GM12878 (cell line): Measurements from ENCODE around the gene AP2B1. TPM values are rescaled to one million over a fixed set of nuclear protein-coding genes. Genes with fewer than 3 reads are reported as not detected.

Experiments used
- ATAC-seq: fragments of 200-7000 bp; cut with Tn5 transposase; 3 replicates; pipeline ENCODE4 v1.9.1; 2020; ENCODE audit warnings: mild to moderate bottlenecking, moderate library complexity
- BruUV-seq: library from RNA; stranded (reverse); fragments of 400-500 nt; replicated peaks from 2 replicates; lab custom pipeline; 2021; lab: Mats Ljungman, UMichigan
- CTCF ChIA-PET: fragments of 300-600 bp; sonication (Branson Sonifier 250); formaldehyde crosslinking; extraction: SDS; loops from one replicate; lab custom pipeline; 2021; ENCODE audit warnings: inconsistent platforms; lab: Yijun Ruan, JAX
- POLR2A ChIA-PET: fragments of 350-600 bp; formaldehyde crosslinking; extraction: SDS; loops from one replicate; lab custom pipeline; 2021; ENCODE audit warnings: inconsistent platforms; lab: Charles Lee
- RAD21 ChIA-PET: fragments of 300-600 bp; sonication (Branson Sonifier 250); formaldehyde crosslinking; loops from one replicate; lab custom pipeline; 2023; ENCODE audit warnings: antibody characterized with exemption; ENCODE audit not compliant: unreplicated experiment; lab: Charles Lee
- SMC1A ChIA-PET: fragments of 300-600 bp; sonication (Branson Sonifier 250); formaldehyde crosslinking; loops from one replicate; lab custom pipeline; 2023; ENCODE audit not compliant: unreplicated experiment, uncharacterized antibody; lab: Charles Lee
- DNase-seq: peaks from one replicate; pipeline ENCODE4 v3.0.0-alpha.2; 2011; ENCODE audit warnings: low read depth, low spot score
- FAIRE-seq: peaks from 3 replicates; lab custom pipeline; 2011; peaks lifted over from hg19 to GRCh38; lab: Jason Lieb, UNC
- H2AFZ ChIP-seq: 2 replicates; pipeline ENCODE4 v1.6.0; 2011; ENCODE audit warnings: low read depth, low read length, control low read depth; ENCODE audit not compliant: control insufficient read depth
- H3K27ac ChIP-seq: 2 replicates; pipeline ENCODE4 v1.5.1; 2011; ENCODE audit warnings: control low read depth; ENCODE audit not compliant: control insufficient read depth, insufficient read depth
- H3K27me3 ChIP-seq, 2 experiments: replicated peaks in 1 of 2; 2 replicates each; pipeline versions ENCODE4 v1.6.0 to v1.6.1; 2011; ENCODE audit warnings: low read length in 1 of 2; ENCODE audit not compliant: control insufficient read depth in 2 of 2, insufficient read depth in 2 of 2
- H3K36me3 ChIP-seq, 2 experiments: 2 replicates each; pipeline ENCODE4 v1.5.1; 2011; ENCODE audit warnings: low read length in 1 of 2; ENCODE audit not compliant: control insufficient read depth in 2 of 2, insufficient read depth in 2 of 2
- H3K4me1 ChIP-seq: 2 replicates; pipeline ENCODE4 v1.6.1; 2011; ENCODE audit warnings: mild to moderate bottlenecking, low read length, moderate library complexity, mixed read lengths; ENCODE audit not compliant: control insufficient read depth, insufficient read depth
- H3K4me2 ChIP-seq: 2 replicates; pipeline ENCODE4 v1.6.0; 2011; ENCODE audit warnings: control low read depth; ENCODE audit not compliant: control insufficient read depth, insufficient read depth
- H3K4me3 ChIP-seq: fragments of 200-600 bp; sonication (generic); 2 replicates; pipeline ENCODE4 v1.5.1; 2016
- H3K79me2 ChIP-seq: 2 replicates; pipeline ENCODE4 v1.6.0; 2011; ENCODE audit warnings: low read length; ENCODE audit not compliant: control insufficient read depth, insufficient read depth
- H3K9ac ChIP-seq: 2 replicates; pipeline ENCODE4 v1.8.0; 2011; ENCODE audit warnings: low read length, control low read depth, mixed read lengths; ENCODE audit not compliant: control insufficient read depth, insufficient read depth
- H3K9me3 ChIP-seq: replicated peaks from 3 replicates; pipeline ENCODE4 v1.5.1; 2011; ENCODE audit warnings: mild to moderate bottlenecking, low read length; ENCODE audit not compliant: control insufficient read depth, insufficient read depth
- H4K20me1 ChIP-seq: 2 replicates; pipeline ENCODE4 v1.6.0; 2011; ENCODE audit not compliant: control insufficient read depth, insufficient read depth
- BACH1 ChIP-seq: fragments of 450-650 bp; IDR thresholded peaks from 2 replicates; pipeline ENCODE4 v1.6.1; 2017; ENCODE audit warnings: mild to moderate bottlenecking, borderline replicate concordance
- BMI1 ChIP-seq: fragments of 450-650 bp; IDR thresholded peaks from 2 replicates; pipeline ENCODE4 v1.6.1; 2016; ENCODE audit warnings: mild to moderate bottlenecking, moderate library complexity, borderline replicate concordance
- CHD2 ChIP-seq: IDR thresholded peaks from 2 replicates; pipeline ENCODE4 v1.6.1; 2011; ENCODE audit warnings: low read depth, low read length, improper control_type of control experiment, borderline replicate concordance
- CREM ChIP-seq: IDR thresholded peaks from 2 replicates; pipeline ENCODE4 v1.6.1; 2014; ENCODE audit warnings: antibody characterized with exemption, low read depth
- DPF2 ChIP-seq: fragments of 450-650 bp; IDR thresholded peaks from 2 replicates; pipeline ENCODE4 v1.6.1; 2017; ENCODE audit warnings: mild to moderate bottlenecking
- HDAC2 ChIP-seq: fragments of 200-600 bp; sonication (generic); IDR thresholded peaks from 2 replicates; pipeline ENCODE4 v1.6.1; 2017
- IKZF2 ChIP-seq, 2 experiments: fragments of 450-650 bp; IDR thresholded peaks; 2 replicates each; pipeline ENCODE4 v1.6.1; 2017; ENCODE audit warnings: mild to moderate bottlenecking in 2 of 2, moderate library complexity in 2 of 2
- NBN ChIP-seq: fragments of 450-650 bp; IDR thresholded peaks from 2 replicates; pipeline ENCODE4 v1.6.1; 2016
- RB1 ChIP-seq: fragments of 450-650 bp; formaldehyde crosslinking; IDR thresholded peaks from 2 replicates; pipeline ENCODE4 v1.6.1; 2017; ENCODE audit warnings: mild to moderate bottlenecking, borderline replicate concordance
- SREBF2 ChIP-seq: IDR thresholded peaks from 2 replicates; pipeline ENCODE4 v1.6.1; 2012; ENCODE audit warnings: mild to moderate bottlenecking, low read length
- WGBS: methylation state at CpG from one replicate; pipeline ENCODE4 v1.1.6; 2016; ENCODE audit warnings: low lambda C conversion rate; ENCODE audit not compliant: insufficient replicate concordance, insufficient coverage; ENCODE audit errors: missing lambda C conversion rate; 5-methylcytosine and 5-hydroxymethylcytosine counted together
- in situ Hi-C: fragments of 300-500 bp; cut with MboI; formaldehyde crosslinking; loops from 9 replicates; pipeline ENCODE4 v1.14.3; 2018; ENCODE audit warnings: mixed read lengths
- intact Hi-C: fragments of 100-400 bp; cut with micrococcal nuclease; formaldehyde crosslinking; loops from one replicate; pipeline ENCODE4 v1.14.2; 2022; ENCODE audit not compliant: unreplicated experiment
- polyA plus RNA-seq, 11 experiments: library from polyadenylated mRNA; depleted of rRNA in 4 of 11; unstranded in 6 of 11; stranded (reverse) in 5 of 11; fragments of >200 nt; fragmentation: Nextera tagmentation in 4 of 11; fragmentation: Illumina TruSeq in 1 of 11; extraction: Ambion mirVana in 4 of 11; extraction: Trizol in 1 of 11; gene quantifications; 1 replicate in 1 of 11; 2 replicates in 10 of 11; pipeline versions ENCODE4 v1.2.1 to v1.2.3, GENCODE V29; 2011 to 2016; ENCODE audit warnings: inconsistent platforms in 2 of 11, missing spikeins in 2 of 11, low read depth in 1 of 11
- total RNA-seq, 4 experiments: library from RNA; depleted of rRNA in 3 of 4; stranded (reverse); fragments of >200 nt in 3 of 4; fragmentation: Illumina TruSeq in 1 of 4; extraction: Trizol in 1 of 4; gene quantifications; 2 replicates each; pipeline versions ENCODE4 v1.2.1 to v1.2.3, GENCODE V29; 2013 to 2021
- TF ChIP-seq, protein P1 (sequence below): fragments of 450-650 bp; IDR thresholded peaks from 2 replicates; pipeline ENCODE4 v1.6.1; 2017; ENCODE audit warnings: mild to moderate bottlenecking, moderate library complexity
- TF ChIP-seq, protein P2 (sequence below): IDR thresholded peaks from 2 replicates; pipeline ENCODE4 v1.6.1; 2012; ENCODE audit warnings: improper control_type of control experiment, low read depth, low read length; ENCODE audit not compliant: insufficient replicate concordance

Gene AP2B1
- total and polyA plus RNA-seq, 10 of the 15 experiments (the other 5 are each of a cell fraction or from before 2014, with no cell fraction given) = 18.6 to 112 (median 53.9) TPM

DNA sequence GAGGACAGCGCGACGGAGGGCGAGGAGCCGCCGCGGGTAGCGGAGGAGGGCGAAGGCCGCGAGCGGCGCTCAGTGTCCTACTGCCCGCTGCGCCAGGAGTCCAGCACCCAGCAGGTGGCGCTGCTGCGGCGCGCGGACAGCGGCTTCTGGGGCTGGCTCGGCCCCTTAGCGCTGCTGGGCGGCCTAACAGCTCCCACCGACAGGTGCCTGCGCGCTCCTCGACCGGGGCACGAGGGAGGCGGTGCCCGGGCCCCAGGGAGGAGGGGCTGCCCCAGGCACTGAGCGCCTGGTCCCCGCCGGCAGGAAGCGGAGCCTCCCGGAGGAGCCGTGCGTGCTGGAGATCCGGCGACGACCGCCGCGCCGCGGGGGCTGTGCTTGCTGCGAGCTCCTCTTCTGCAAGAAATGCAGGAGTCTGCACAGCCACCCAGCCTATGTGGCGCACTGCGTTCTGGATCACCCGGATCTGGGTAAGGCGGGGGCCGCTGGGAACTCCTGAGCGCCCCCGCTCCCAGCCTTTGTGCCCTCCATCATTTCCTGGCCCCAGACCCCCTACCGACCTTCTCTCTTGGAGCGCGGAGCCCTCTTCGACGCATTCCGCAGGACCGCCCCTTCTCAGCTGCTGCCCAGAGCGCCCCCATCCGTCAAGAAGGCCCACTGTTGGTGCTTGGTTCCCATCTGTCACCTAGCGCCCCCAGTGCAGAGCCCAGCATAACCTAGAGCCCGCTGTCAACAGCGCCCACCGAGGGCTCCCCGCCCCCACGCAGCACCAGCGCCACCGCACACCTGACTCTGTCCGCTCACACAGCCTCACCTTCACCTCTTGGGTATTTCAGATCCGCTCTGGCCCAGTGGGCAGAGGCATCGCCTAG lies 177.2 kb downstream of the AP2B1 start:
- peak overlapping the region; percentile 79 for H3K4me2 ChIP-seq
- H4K20me1 ChIP-seq = no peaks in the 10 kb centered on the region
- DNase-seq = peak; percentile 49
- H3K27ac ChIP-seq = no peak overlapping the region
- no peak overlapping the region for H3K9ac ChIP-seq
- no peaks in the 10 kb centered on the region for H3K36me3 ChIP-seq
- H3K9me3 ChIP-seq = no peaks in the 10 kb centered on the region
- FAIRE-seq = no peak
- peak overlapping the region; percentile 63; the same call in 1 of the 2 replicates for H3K4me3 ChIP-seq
- SMC1A ChIA-PET = interaction anchor here (0.8 to 3.6 kb wide), 9 partner anchors 17 to 205 kb away, joined by 3 to 33 read pairs (median 4); partner anchors contain the start of gene TAF15
- 3% methylated on average over 71 of the region's 75 CpGs for WGBS
- no peaks in the 10 kb centered on the region for H3K79me2 ChIP-seq
- ATAC-seq = peak; percentile 98
- in situ Hi-C loops (no loop called here), intact Hi-C loops (no loop called here)
- H3K27me3 ChIP-seq = peaks cover 0 to 6% of the 10 kb centered on the region in 2 experiments
- POLR2A ChIA-PET = interaction anchor here (0.6 to 2.3 kb wide), 6 partner anchors 32 to 163 kb away, joined by 3 to 24 read pairs (median 3); partner anchors contain the start of gene TAF15
- peak overlapping the region; percentile 62 for H2AFZ ChIP-seq
- RAD21 ChIA-PET = interaction anchor here (0.7 to 2.9 kb wide), 8 partner anchors 17 to 440 kb away, joined by 3 to 50 read pairs (median 4); partner anchors contain the start of gene TAF15
- BruUV-seq = no TSS peak
- CTCF ChIA-PET = interaction anchor here (0.7 to 8.3 kb wide), 51 partner anchors 9 to 719 kb away, joined by 3 to 220 read pairs (median 4); partner anchors contain the start of genes GAS2L2, RDM1, SLFN12L and TAF15
- peaks cover 5% of the 10 kb centered on the region for H3K4me1 ChIP-seq
- TF ChIP-seq CHD2 = no peak
- TF ChIP-seq SREBF2 = no peak
- 0 out of 2 replicates have a peak, but pooled peaks have one; percentile 40 for TF ChIP-seq BACH1
- TF ChIP-seq DPF2 = peak; percentile 78
- TF ChIP-seq HDAC2 = no peak
- TF ChIP-seq CREM = no peak
- TF ChIP-seq, protein P1, sequence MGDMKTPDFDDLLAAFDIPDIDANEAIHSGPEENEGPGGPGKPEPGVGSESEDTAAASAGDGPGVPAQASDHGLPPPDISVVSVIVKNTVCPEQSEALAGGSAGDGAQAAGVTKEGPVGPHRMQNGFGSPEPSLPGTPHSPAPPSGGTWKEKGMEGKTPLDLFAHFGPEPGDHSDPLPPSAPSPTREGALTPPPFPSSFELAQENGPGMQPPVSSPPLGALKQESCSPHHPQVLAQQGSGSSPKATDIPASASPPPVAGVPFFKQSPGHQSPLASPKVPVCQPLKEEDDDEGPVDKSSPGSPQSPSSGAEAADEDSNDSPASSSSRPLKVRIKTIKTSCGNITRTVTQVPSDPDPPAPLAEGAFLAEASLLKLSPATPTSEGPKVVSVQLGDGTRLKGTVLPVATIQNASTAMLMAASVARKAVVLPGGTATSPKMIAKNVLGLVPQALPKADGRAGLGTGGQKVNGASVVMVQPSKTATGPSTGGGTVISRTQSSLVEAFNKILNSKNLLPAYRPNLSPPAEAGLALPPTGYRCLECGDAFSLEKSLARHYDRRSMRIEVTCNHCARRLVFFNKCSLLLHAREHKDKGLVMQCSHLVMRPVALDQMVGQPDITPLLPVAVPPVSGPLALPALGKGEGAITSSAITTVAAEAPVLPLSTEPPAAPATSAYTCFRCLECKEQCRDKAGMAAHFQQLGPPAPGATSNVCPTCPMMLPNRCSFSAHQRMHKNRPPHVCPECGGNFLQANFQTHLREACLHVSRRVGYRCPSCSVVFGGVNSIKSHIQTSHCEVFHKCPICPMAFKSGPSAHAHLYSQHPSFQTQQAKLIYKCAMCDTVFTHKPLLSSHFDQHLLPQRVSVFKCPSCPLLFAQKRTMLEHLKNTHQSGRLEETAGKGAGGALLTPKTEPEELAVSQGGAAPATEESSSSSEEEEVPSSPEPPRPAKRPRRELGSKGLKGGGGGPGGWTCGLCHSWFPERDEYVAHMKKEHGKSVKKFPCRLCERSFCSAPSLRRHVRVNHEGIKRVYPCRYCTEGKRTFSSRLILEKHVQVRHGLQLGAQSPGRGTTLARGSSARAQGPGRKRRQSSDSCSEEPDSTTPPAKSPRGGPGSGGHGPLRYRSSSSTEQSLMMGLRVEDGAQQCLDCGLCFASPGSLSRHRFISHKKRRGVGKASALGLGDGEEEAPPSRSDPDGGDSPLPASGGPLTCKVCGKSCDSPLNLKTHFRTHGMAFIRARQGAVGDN = peak; percentile 79
- TF ChIP-seq IKZF2 (IDR thresholded peaks at IDR 0.05) = peak in 1 of 2 experiments; percentile 35; a peak in 1 of 4 replicates
- TF ChIP-seq RB1 = peak; percentile 79; the same call in 1 of the 2 replicates
- no peak for TF ChIP-seq BMI1
- TF ChIP-seq, protein P2, sequence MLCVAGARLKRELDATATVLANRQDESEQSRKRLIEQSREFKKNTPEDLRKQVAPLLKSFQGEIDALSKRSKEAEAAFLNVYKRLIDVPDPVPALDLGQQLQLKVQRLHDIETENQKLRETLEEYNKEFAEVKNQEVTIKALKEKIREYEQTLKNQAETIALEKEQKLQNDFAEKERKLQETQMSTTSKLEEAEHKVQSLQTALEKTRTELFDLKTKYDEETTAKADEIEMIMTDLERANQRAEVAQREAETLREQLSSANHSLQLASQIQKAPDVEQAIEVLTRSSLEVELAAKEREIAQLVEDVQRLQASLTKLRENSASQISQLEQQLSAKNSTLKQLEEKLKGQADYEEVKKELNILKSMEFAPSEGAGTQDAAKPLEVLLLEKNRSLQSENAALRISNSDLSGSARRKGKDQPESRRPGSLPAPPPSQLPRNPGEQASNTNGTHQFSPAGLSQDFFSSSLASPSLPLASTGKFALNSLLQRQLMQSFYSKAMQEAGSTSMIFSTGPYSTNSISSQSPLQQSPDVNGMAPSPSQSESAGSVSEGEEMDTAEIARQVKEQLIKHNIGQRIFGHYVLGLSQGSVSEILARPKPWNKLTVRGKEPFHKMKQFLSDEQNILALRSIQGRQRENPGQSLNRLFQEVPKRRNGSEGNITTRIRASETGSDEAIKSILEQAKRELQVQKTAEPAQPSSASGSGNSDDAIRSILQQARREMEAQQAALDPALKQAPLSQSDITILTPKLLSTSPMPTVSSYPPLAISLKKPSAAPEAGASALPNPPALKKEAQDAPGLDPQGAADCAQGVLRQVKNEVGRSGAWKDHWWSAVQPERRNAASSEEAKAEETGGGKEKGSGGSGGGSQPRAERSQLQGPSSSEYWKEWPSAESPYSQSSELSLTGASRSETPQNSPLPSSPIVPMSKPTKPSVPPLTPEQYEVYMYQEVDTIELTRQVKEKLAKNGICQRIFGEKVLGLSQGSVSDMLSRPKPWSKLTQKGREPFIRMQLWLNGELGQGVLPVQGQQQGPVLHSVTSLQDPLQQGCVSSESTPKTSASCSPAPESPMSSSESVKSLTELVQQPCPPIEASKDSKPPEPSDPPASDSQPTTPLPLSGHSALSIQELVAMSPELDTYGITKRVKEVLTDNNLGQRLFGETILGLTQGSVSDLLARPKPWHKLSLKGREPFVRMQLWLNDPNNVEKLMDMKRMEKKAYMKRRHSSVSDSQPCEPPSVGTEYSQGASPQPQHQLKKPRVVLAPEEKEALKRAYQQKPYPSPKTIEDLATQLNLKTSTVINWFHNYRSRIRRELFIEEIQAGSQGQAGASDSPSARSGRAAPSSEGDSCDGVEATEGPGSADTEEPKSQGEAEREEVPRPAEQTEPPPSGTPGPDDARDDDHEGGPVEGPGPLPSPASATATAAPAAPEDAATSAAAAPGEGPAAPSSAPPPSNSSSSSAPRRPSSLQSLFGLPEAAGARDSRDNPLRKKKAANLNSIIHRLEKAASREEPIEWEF = no peak
- 0 out of 2 replicates have a peak, but pooled peaks have one; percentile 43 for TF ChIP-seq NBN
